GM19239 (cell line): Measurements from ENCODE around the gene ZNF385A.

Source experiments
- DNase-seq: peaks from one replicate; pipeline ENCODE4 v3.0.0; 2011; ENCODE audit warnings: low spot score; ENCODE audit not compliant: insufficient read length
- FAIRE-seq: peaks from 2 replicates; lab custom pipeline; 2011; peaks lifted over from hg19 to GRCh38; lab: Jason Lieb, UNC

The ZNF385A gene

GRCh38 chr12:54384591-54385041 is at the start of gene ZNF385A:
ZNF385A (minus strand) TSS chr12:54384733; CDS start chr12:54384514, 219 bp downstream.
- FAIRE-seq (no peak), DNase-seq (no peak)

DNA sequence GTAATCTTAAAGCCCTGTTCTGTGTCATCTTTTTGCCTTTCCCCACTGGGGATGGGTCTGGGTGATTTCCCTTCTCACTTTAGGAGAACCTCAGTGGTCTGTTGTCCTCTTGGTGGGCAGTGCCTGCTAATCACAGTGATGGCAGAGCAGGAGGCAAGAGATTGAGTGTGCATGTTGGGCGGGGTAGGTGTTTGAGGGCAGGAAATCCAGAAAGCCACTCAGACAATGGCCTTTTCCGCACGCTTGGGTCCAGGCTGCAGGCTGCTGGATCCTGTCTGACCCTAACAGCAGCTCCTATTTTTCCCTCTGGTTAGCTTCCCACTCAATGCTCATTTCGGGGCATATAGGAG is 48.3 kb upstream of the ZNF385A start:
- DNase-seq (no peak), FAIRE-seq (no peak)

DNA sequence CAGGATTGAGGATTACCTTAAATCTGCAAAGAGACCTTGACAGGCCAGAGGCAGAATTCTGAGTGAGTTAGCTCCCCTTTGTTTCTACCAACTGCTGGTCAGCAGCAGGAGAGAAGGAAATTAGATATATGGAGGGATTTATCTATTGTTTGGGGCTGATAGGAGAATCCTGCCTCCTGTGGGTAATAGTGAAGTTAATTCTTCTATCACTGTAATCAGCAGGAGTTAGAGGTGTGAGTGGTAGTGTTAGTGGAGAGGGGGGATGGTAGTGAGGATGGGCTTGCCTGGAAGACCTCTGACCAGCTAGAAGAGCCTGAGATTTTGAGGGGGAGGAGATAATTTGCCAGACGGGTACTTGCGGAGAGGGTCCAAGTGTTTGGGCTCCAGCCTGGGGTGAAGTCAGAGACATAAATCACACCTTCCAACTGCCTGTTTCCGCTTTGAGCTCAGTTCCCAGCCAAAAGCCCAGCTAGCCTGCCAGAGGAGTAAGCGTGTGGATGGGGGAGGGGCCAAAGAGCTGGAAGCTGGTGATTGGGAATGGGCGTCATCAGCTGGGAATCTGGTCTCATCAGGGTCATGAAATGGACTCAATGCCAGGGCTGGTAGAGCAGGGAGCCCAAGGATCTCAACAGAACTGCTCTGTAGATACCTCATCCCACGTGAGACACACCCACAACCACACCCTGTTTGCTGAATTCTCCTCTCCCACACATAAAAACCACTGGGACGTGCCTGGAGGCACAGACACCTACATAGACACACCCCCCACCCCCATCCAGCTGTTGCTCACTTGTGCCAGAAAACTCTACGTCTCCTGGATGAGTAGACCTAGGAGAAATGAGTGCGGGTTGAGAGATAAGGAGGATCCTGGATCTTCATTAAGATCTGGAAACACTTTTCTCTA is 47.6 kb upstream of the ZNF385A start:
- FAIRE-seq (no peak), DNase-seq (no peak)

- FAIRE-seq (no peak), DNase-seq (no peak)
These were observed 46.0 kb upstream of the ZNF385A start for GRCh38 chr12:54430471-54431069.

- DNase-seq: no peak
- FAIRE-seq: no peak
These were observed 44.5 kb upstream of the ZNF385A start for GRCh38 chr12:54429014-54429471.

GRCh38 chr12:54428050-54429013 is 43.8 kb upstream of the ZNF385A start:
- no peak for DNase-seq
- no peak for FAIRE-seq

DNA sequence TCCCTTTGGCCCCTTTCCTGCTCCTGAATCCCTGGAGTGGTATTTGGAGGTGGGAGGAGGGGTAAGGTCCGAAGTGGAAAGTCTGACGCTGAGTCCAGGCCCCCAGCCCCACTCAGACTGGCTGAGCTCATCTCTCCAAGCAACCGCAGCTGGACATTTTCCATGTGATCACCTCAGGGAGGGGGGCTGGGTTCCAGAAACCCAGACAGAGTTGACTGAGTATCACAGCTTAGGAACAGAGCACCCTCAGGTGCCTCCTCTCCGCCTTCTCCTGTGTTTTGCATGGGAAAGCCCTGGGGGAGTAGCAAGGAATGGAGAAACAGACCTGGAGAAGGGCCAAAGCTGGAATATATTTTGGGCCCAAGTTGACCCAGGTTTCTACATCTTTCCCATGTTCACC is 42.6 kb upstream of the ZNF385A start:
- no peak for DNase-seq

GRCh38 chr12:54426690-54427089 is 42.2 kb upstream of the ZNF385A start:
- no peak for FAIRE-seq
- DNase-seq: no peak

More for the DNA sequence above, 42.6 kb upstream of the ZNF385A start:
- no peak for FAIRE-seq

GRCh38 chr12:54425702-54426101 is 41.2 kb upstream of the ZNF385A start:
- DNase-seq (no peak), FAIRE-seq (no peak)

- FAIRE-seq (no peak), DNase-seq (no peak)
These were observed 39.7 kb upstream of the ZNF385A start for GRCh38 chr12:54424224-54424623.

DNA sequence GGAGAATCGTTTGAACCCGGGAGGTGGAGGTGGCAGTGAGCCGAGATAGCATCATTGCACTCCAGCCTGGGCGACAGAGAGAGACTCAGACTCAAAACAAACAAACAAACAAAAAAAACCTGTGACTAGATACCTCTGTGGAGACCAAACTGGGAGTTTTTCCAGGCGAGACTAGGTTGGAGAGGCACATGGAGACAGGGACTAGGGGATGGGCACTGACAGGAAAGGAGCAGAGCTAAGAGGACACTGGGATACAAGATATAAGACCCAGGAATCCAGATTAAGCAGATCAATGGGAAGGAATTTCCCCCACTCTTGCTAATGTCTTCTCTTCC is 39.2 kb upstream of the ZNF385A start:
- no peak for FAIRE-seq
- no peak for DNase-seq

- no peak for FAIRE-seq
These were observed 37.3 kb upstream of the ZNF385A start for GRCh38 chr12:54421879-54422250.

GRCh38 chr12:54421175-54421878 is 36.8 kb upstream of the ZNF385A start:
- no peak for FAIRE-seq
- no peak for DNase-seq

More at GRCh38 chr12:54421879-54422250, 37.3 kb upstream of the ZNF385A start:
- DNase-seq: no peak

DNA sequence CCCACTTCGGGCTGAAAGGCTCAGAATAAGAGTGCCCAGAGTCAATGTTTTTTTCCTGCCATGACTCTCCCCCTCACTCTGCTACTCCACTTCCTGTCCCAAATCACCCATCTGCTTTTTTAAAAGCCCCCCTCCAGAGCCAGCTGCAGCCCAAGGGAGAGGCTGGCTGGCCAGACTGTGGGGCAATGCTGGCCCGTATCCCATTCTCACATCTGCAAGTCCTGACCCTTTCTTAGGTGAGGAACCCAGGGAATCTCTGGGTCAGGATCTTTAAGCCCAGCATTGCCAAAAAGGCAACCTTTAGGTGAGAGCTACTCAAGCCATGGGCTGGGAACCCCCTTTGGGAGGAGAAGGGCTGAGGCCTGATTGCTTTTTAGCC is 36.2 kb upstream of the ZNF385A start:
- DNase-seq (no peak), FAIRE-seq (no peak)

DNA sequence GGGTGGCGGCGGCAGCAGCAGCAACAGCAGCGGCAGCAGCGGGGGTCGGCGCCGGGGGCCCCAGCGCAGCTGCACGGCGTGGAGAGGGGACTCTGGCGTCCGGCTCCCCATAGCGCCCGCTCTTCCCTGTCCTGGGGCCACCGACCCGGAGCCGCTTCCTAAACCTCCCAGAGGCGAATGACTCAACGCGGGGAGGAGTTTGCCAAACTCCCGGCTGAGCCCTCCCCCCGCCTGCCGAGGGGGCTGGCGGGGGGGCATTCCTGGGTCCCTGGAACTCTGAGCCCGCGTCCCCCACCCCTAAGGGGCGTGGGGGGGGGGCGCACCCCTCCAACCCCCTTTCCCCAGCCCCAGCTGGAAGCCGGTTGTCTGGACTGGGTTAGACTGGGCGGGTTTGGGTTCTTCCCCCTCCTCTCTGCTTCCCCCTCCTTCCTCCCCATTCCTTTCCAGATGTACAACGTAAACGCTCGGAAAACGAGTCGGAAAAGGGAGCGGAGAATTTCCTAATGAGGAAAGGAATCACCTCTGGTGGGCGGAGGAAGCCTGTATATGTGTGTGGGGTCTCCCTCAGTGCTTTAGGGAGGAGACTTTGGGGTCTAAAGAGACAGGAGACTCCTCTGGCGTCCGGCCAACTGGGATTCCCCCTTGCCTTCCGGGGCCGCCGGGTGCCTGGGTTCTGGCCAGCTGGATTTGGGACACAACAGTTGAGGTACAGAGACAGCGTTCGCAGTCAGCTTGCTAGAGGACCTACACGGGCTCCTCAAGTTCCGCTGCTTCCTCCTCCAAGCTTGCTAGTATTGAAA is 34.8 kb upstream of the ZNF385A start, which contains the start of gene ITGA5:
Gene ITGA5, minus strand, starts transcription at position 179 of the 800 bp plus-strand sequence. Its CDS starts 68 bp downstream, at position 111.
- FAIRE-seq: no peak
- no peak for DNase-seq

DNA sequence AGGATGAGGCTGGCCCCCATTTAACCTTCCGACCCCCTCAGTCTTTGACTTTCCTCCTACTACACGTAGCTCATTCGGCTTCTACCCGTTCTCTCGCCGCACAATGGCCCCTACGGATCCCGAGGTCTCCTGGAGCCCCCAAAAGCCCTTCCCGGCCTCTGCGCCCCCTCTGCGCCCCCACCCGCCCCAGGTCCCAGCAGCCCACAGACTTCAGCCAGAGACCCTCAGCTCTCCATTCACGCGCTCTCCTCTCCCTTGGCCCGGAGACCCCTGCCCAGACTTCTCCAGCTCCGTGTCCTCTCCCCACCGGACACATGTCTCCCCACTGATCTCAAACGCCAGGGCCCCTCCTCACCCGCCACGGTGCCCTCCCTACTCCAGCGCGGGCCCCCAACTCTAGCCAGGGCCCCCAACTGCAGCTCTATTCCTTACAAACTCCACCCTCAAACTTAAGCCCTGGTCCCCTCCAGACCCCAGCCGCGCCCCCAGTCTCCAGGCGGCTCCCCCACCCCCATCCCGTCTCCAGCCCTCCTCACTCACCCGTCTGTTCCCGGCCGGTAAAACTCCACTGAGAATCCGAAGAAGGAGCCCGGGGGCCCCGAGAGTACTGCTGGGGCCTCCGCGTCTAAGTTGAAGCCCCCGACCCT is 34.0 kb upstream of the ZNF385A start:
- no peak for FAIRE-seq

DNA sequence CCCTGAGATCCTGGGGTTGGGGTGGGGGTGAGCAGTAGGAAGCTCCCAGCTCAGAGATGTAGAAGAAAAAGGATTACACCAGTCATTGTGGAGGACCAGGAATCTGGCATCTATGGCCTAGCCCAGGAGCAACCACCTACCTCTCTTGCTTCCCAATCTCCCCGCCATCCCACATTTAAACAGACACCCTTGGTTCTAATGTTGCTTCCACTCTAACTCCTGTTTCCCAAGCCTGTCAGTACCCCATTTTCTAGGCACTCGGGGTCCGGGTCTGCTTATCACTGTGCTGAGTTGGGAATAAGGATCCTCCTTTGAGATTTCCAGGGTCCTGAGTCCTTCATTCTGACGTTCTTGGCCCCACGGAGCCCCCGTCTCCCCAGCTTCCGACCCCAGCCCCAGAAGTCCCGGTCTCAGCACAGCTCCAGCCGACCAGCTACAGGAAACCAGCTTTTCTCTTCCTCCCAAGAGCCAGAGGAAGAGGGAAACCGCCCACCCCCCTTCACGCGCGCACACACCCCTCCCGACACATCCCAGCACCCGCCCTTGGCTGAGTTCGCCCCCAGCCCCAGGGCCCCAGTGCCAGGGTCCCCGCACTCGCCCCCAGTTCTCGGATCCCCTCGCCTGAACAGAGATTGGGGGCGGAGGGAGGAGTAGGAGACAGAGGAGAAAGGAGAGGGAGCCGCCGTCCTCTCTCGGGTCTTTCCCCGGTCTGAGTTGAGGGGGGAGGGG is 33.3 kb upstream of the ZNF385A start:
- DNase-seq (no peak), FAIRE-seq (no peak)

More for the DNA sequence above, 34.0 kb upstream of the ZNF385A start:
- DNase-seq: no peak
